GM19240 (cell line): ENCODE data around the gene C12orf76.
A peak's percentile ranks its signal among the peaks of the same experiment; 100 is the strongest.
"Not testable (repeated sequence)": the region's sequence is repeated elsewhere in the genome, so short reads cannot be mapped to it uniquely, and the experiment has no call there.

Source experiments
- DNase-seq: peaks from one replicate; pipeline ENCODE4 v3.0.0; 2011; ENCODE audit warnings: low spot score; ENCODE audit not compliant: insufficient read length

C12orf76 gene, protein sequence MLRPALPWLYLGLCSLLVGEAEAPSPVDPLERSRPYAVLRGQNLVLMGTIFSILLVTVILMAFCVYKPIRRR

GRCh38 chr12:110048242-110049027 lies at the start of gene C12orf76:
Gene C12orf76 (minus strand): TSS chr12:110048522. CDS start chr12:110048495, 27 bp downstream.
- peak; percentile 77 for DNase-seq

GRCh38 chr12:110093631-110094311 lies 45.4 kb upstream of the C12orf76 start:
- no peak for DNase-seq

DNA sequence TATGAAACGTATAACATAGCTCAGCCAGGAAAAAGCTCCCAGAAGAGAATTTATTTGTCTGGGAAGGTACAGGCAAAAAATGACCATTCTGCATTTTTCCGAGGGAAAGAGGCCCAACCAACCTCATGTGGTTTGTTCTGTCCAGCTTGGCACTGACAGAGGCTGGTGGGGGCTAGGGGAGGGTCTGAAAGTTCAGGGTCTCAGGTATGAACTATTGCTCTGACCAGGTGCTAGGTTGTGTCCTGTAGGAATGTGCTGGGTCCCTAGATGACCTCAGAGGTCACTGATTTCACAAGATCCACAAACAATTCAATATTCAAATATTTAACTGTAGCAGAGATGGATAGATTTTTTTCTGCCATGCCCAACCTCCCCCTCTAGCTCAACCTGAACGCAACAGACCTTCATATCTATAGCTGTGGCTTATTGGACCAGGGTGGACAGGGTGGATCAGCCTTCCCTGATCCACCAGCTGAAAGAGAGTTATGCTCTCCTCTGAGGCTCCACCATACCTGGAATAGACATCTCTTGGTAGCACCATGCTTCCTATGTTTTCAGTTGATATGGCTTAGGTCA lies 42.9 kb upstream of the C12orf76 start:
- DNase-seq, result no peak

DNA sequence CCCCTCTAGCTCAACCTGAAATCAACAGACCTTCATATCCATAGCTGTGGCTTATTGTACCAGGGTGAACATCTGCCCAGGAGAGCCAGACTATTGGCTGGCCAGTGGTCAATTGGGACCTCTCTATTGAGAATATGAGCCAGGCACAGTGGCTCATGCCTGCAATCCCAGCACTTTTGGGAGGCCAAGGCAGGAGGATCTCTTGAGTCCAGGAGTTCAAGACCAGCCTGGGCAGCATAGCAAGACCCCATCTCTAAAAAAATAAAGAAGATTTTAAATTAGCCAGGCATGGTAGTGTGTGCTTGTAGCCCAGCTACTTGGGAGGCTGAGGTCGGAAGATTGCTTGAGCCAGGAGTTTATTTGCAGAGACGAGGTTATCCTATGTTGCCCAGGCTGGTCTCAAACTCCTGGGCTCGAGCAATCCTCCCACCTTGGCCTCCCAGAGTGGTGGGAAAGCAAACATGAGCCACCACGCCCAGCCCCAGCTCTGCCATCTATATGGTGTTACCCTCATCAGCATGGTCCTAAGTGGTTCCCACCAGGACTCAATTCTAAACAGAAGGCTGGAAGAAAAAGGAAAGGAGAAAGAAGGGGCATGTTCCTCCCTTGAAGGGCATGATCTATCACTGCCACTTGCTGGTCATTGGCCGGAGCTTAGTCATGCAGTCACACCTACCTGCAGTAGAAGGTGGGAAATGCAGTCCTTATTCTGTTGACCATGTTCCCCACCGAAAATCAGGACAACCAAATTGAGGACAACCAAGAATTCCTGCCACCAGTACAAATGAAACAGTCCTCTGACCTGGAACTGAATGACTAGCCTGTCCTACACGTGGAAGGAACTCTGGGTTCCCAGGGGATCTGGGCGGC lies 42.2 kb upstream of the C12orf76 start:
- no peak for DNase-seq

GRCh38 chr12:110088936-110089335 lies 40.6 kb upstream of the C12orf76 start:
- DNase-seq, result no peak

- not testable (repeated sequence) for DNase-seq
Observed at GRCh38 chr12:110088216-110088615, 39.9 kb upstream of the C12orf76 start.

DNA sequence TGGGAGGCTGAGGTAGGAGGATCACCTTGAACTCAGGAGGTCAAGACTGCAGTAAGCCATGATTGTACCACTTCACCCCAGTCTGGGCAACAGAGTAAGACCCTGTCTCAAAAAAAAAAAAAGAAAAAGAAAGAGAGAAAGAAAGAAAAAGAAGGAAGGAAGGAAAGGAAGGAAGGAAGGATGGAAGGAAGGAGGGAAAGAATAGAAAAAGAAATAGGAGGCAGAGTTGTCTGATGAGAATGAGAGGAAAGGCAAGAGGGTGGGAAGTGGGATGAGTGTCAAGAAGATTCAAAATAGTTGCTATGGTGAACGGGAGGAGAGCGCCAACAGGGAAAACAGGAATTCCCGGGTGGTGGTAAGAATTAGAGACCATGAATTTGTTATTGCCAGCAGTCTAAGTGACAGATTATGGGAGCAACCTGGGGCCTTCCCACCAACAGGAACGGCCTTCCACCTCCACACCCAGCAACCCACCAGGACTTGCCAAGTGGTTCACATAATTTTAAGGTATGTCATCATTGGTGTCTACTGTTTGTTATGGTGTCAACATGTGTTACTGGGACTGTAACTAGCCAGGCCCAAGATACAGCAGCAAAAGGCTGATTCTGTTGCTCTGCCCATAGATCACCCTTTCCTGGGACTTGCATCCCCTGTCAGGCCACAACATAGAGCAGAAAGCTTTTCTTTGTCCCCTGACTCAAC lies 36.1 kb upstream of the C12orf76 start:
- DNase-seq, result no peak

GRCh38 chr12:110080410-110080809 lies 32.1 kb upstream of the C12orf76 start:
- DNase-seq, result no peak

- DNase-seq, result peak; percentile 61
Observed at GRCh38 chr12:110079477-110080400, 31.4 kb upstream of the C12orf76 start.

DNA sequence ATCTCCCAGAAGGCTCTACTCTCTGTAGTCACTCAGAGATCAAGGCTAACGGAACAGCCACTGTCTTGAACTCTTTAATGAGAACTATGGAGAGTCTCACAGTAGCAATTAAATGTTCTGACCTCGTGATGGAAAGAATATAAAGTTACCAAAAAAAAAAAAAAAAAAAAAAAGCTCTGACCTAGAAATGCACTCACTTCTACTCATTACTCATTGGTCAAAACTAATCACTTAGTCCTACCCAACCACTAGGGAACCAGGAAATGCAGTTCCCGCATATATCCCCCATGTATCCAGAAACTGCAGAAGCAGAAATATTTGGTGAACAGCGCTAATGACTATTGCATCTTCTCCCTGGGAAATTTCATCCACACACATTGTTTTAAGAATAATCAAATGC lies 29.5 kb upstream of the C12orf76 start:
- no peak for DNase-seq

GRCh38 chr12:110075880-110076279 lies 27.6 kb upstream of the C12orf76 start:
- no peak for DNase-seq

GRCh38 chr12:110074089-110074488 lies 25.8 kb upstream of the C12orf76 start:
- DNase-seq, result no peak

GRCh38 chr12:110073049-110073831 lies 24.9 kb upstream of the C12orf76 start:
- no peak for DNase-seq

- not testable (repeated sequence) for DNase-seq
Observed at GRCh38 chr12:110072636-110073035, 24.3 kb upstream of the C12orf76 start.

- DNase-seq, result no peak
Observed at GRCh38 chr12:110071967-110072366, 23.6 kb upstream of the C12orf76 start.

DNA sequence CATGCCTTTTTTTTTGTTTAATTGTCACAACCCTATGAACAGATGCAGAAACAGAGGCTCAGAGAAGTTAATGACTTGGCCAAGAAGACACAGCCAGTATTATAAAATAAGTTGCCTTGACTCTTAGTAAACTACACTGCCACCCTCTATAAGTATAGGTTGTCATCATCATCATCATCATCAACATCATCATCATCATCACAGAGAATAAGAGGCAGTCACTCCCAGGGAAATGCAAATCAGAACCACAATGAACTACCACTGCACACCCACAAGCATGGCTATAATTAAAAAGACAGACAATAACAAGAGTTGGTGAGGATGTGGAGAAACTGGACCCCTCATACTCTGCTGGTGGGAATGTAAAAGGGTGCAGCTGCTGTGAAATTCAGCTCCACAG lies 23.2 kb upstream of the C12orf76 start:
- no peak for DNase-seq

DNA sequence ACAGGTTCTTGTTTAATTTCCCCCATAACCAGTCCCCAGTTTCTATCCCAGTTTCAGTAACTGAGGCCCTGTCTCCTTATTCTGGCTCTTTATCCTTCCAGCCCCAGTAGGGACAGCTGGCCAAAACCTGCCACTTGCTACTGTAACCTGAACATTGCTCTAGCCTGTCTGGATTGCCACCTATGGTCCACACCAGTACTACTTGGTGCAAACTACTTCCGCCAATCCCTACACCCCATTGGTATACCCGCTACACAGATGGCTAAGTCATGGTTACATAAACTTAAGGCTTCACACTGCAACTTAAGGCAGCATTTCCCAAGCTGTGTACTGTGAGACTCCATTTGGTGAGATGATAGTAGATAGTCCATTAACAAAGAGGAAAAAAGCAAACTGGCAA lies 20.3 kb upstream of the C12orf76 start:
- DNase-seq, result no peak

GRCh38 chr12:110068115-110068514 lies 19.8 kb upstream of the C12orf76 start:
- DNase-seq, result not testable (repeated sequence)

DNA sequence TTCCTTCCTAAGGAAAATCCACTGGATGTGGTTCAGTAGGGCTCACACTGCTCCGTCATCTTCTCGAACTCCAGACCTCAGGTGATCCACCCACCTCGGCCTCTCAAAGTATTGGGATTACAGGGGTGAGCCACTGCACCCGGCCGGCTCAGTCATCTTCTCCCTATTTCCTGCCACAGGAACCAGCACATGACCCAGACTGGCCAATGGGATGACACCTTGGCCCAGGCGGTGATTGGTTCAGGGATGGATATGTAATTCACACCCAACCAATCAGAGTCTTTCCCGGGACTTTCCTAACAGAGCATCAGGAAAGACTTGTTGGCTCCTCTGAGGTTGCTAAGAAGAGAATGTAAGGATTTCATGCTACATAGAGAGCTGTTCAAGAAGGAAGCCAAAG lies 19.2 kb upstream of the C12orf76 start:
- DNase-seq, result no peak
